NCI-H1436 treated with DMSO at 0.1 percent for 48 hours (cell line): ENCODE data around the gene PCDHB2.
"Not testable (repeated sequence)": the region's sequence is repeated elsewhere in the genome, so short reads cannot be mapped to it uniquely, and the experiment has no call there.

ENCODE experiments used
- DNase-seq: peaks from one replicate; lab custom pipeline; 2025; lab: John Stamatoyannopoulos, UW

Gene PCDHB2

GRCh38 chr5:141094481-141095262 lies at the start of gene PCDHB2:
TSS of gene PCDHB2 (plus strand) at chr5:141094615. CDS start at chr5:141094791, 176 bp downstream.
- peak; percentile 56 for DNase-seq

DNA sequence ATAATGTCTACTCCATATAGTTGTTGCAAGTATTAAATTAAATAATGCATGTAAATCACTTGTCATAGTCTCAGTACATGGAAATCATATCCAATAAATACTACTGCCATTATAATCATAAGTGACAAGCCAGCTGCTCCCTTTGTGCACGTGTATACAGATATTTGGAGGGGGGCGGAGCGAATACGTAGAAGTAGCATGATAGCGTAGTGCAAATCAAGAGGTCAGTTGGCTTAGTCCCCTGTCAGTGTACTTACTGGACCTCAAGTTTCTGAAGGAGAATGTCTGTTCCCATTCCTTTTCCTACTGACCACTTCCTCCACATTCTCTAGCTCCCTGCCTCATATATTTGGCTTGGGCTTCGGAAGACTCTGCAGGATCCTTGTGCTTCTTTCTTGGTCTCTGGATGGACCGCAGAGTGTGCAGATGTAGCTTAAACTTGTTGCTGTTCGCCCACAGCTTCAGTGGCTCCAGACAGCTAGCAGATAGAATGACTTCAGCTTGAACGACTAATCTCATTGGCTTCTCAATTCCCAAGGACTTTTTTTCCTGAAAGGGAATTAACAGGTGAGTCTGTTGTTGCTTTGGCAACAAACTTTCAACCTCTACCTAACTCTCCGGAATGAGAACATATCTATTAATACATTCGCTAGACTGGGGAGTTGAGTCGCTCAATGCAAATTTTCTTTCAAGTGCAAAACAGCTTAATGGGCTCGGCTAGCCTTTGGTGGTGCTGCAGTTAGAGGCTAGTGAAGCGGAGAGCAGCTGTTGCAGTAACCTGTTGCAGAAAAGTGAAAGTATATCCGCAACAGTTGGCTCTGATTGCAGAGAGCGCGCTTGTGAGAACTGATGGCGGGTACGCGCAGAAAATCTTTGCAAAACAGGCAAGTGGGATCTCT lies 43.5 kb upstream of the PCDHB2 start, which contains the start of gene PCDHB1:
TSS of gene PCDHB1 (plus strand) at position 753 of the 899 bp plus-strand sequence. CDS start at position 850, 97 bp downstream.
- DNase-seq: no peak

DNA sequence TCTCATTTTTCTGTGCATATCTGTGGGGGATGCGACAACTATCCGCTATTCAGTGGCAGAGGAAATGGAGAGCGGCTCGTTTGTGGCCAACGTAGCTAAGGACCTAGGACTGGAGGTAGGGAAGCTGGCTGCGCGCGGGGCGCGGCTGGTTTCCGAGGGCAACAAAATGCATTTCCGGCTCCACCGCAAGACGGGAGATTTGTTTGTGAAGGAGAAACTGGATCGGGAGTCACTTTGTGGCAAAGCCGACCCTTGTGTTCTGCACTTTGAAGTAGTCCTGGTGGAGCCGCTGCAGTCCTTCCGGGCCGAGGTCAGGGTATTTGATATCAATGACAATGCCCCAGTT lies 42.9 kb upstream of the PCDHB2 start:
- DNase-seq: no peak

- DNase-seq: no peak
These were observed 16.6 kb upstream of the PCDHB2 start for GRCh38 chr5:141077826-141078225.

DNA sequence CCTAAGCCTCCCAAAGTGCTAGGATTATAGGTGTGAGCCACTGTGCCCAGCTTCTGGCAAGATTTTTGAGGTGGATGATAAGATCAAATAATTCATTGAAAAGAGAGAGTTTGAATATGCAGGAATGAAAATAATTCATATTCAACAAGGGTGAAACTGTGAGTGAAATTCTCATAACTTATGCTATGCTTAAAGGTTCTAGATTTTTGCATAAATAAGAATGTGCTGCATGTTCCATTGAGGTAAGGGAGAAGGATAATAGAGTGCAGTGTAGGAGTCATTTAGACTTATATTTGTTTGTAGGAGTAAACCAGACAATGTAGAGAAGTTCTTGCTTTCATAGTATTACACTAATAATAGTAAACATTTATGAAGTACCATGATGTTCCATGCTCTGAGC lies 12.2 kb upstream of the PCDHB2 start:
- DNase-seq: no peak

DNA sequence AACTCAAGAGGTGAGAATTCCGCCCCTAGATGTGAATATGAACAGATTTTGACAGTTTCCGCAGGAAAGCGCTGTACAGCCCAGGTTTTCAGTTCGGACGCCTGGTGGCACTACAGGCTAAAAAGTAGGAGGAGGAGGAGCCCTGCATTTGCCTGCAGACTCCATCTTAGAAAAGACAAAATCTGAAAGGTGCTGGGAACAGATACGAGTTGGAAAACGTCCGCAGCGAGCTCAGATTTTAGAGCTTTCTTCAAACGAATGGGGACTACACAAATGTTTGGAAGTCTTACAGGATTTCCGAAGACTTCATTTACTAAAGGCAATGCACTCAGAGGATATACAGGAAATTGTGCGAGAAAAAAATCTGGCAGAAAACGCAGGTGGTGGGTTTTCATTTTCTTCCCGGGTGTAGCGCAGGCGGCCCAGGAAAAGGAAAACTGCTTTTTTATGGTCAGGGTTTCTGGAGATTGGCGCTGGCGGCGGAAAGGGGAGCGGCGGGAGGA lies 9.9 kb upstream of the PCDHB2 start:
- DNase-seq: no peak

- no peak for DNase-seq
These were observed 837 bp downstream of the PCDHB2 start for GRCh38 chr5:141095263-141095641.

DNA sequence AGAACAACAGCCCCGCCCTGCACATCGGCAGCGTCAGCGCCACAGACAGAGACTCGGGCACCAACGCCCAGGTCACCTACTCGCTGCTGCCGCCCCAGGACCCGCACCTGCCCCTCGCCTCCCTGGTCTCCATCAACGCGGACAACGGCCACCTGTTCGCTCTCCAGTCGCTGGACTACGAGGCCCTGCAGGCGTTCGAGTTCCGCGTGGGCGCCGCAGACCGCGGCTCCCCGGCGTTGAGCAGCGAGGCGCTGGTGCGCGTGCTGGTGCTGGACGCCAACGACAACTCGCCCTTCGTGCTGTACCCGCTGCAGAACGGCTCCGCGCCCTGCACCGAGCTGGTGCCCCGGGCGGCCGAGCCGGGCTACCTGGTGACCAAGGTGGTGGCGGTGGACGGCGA lies 1.8 kb downstream of the PCDHB2 start:
- not testable (repeated sequence) for DNase-seq

DNA sequence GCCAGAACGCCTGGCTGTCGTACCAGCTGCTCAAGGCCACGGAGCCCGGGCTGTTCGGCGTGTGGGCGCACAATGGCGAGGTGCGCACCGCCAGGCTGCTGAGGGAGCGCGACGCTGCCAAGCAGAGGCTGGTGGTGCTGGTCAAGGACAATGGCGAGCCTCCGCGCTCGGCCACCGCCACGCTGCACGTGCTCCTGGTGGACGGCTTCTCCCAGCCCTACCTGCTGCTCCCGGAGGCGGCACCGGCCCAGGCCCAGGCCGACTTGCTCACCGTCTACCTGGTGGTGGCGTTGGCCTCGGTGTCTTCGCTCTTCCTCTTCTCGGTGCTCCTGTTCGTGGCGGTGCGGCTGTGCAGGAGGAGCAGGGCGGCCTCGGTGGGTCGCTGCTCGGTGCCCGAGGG lies 2.2 kb downstream of the PCDHB2 start:
- not testable (repeated sequence) for DNase-seq

DNA sequence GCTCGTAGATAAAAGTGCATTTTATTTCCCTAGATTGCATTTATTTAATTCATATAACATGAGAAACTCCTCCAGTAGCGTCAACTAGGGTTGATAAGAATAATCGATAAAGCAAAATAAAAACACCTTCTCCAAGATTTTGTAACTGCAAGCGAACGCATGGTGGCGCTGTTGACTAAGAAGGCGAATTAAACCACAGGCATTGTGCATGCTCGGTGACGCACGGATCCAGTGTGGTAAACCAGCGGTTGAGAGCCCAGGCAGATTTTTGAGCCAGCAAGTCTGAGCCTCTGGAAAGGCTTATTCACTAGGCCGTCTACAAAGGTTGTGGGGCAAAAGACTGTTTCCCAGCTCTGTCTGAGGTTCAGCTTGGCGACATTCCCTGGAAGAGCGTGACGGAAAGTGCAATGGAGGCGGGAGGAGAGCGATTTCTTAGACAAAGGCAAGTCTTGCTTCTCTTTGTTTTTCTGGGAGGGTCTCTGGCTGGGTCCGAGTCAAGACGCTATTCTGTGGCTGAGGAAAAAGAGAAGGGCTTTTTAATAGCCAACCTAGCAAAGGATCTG lies 5.9 kb downstream of the PCDHB2 start, which contains the start of gene PCDHB3:
TSS of gene PCDHB3 (plus strand) at position 231 of the 563 bp plus-strand sequence. CDS start at position 408, 177 bp downstream.
- DNase-seq: no peak

DNA sequence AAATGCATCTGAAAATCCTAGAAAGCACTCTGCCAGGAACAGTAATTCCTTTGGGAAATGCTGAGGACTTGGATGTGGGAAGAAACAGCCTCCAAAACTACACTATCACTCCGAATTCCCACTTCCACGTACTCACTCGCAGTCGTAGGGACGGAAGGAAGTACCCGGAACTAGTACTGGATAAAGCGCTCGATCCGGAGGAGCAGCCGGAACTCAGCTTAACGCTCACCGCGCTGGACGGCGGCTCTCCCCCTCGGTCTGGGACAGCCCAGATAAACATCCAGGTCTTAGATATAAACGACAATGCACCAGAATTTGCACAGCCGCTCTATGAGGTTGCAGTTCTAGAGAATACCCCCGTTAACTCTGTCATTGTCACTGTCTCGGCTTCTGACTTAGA lies 6.6 kb downstream of the PCDHB2 start:
- no peak for DNase-seq

DNA sequence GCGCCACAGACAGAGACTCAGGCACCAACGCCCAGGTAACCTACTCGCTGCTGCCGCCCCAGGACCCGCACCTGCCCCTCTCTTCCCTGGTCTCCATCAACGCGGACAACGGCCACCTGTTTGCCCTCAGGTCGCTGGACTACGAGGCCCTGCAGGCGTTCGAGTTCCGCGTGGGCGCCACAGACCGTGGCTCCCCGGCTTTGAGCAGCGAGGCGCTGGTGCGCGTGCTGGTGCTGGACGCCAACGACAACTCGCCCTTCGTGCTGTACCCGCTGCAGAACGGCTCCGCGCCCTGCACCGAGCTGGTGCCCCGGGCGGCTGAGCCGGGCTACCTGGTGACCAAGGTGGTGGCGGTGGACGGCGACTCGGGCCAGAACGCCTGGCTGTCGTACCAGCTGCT lies 7.7 kb downstream of the PCDHB2 start:
- not testable (repeated sequence) for DNase-seq

GRCh38 chr5:141102471-141102870 lies 8.1 kb downstream of the PCDHB2 start:
- DNase-seq: not testable (repeated sequence)

GRCh38 chr5:141105350-141105749 lies 10.9 kb downstream of the PCDHB2 start:
- no peak for DNase-seq

- no peak for DNase-seq
These were observed 24.8 kb downstream of the PCDHB2 start for GRCh38 chr5:141119250-141119649.

- DNase-seq: no peak
These were observed 27.1 kb downstream of the PCDHB2 start, which contains the start of gene PCDHB4 for GRCh38 chr5:141121563-141121962. TSS of gene PCDHB4 (plus strand) at chr5:141121818. CDS start at chr5:141121999, 181 bp downstream.

- DNase-seq: no peak
These were observed 27.6 kb downstream of the PCDHB2 start for GRCh38 chr5:141121985-141122384.

- not testable (repeated sequence) for DNase-seq
These were observed 29.2 kb downstream of the PCDHB2 start for GRCh38 chr5:141123396-141124135.

GRCh38 chr5:141127305-141127704 lies 32.9 kb downstream of the PCDHB2 start:
- DNase-seq: no peak

GRCh38 chr5:141135030-141135717 lies 40.8 kb downstream of the PCDHB2 start, which contains the start of gene PCDHB5:
TSS of gene PCDHB5 (plus strand) at chr5:141135206. CDS start at chr5:141135435, 229 bp downstream.
- peak; percentile 45 for DNase-seq
